HG03378 (cell line): ENCODE measurements around the gene CABLES1.
A peak's percentile ranks its signal among the peaks of the same experiment; 100 is the strongest.

Experiments
- ATAC-seq: cut with Tn5 transposase; IDR thresholded peaks from one replicate; pipeline ENCODE4 v1.9.1; 2021; ENCODE audit warnings: mild to moderate bottlenecking, moderate library complexity; ENCODE audit not compliant: unreplicated experiment

The CABLES1 gene

GRCh38 chr18:23211146-23211545 lies 75.9 kb downstream of the CABLES1 start:
- no peak for ATAC-seq

DNA sequence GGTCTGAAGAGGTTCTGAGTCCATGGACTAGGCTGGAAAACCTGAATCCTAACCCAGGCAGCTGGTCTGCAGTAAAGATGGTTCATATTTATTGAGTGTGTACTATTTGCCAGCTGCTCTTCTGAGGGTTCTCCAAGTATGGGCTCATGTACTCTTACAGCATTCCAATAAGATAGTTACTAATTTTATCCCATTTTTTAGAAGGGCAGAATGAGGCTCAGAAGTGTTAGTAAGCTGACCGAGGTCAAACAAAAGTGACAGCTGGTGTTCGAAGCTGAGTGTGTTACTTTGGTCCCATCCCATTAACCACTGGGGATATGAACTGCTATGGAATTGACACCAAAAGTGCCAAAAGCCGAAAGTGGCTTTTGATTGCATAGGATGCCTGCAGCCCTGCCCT lies 76.9 kb downstream of the CABLES1 start:
- no peak for ATAC-seq

GRCh38 chr18:23213200-23213599 lies 77.9 kb downstream of the CABLES1 start:
- ATAC-seq = no peak

DNA sequence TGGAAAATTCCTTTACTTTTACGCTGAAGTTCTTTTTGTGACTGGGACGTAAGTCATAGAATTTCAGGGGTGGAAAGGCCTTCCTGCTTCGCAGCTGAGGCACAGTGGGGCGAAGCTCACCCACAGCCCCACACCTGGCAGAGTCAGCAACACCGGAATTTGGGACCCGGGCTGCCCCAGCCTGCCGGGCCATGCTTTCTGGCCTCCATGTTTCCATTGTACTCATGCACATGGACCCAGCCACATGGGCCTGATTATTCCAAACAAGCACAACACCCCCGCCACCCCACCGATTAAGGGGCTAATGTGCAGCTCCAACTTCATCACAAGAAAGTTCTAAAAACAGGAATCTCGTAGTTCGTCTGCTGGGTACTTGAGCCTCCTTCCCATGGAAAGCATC lies 82.5 kb downstream of the CABLES1 start:
- no peak for ATAC-seq

GRCh38 chr18:23220355-23220754 lies 85.1 kb downstream of the CABLES1 start:
- ATAC-seq = no peak

DNA sequence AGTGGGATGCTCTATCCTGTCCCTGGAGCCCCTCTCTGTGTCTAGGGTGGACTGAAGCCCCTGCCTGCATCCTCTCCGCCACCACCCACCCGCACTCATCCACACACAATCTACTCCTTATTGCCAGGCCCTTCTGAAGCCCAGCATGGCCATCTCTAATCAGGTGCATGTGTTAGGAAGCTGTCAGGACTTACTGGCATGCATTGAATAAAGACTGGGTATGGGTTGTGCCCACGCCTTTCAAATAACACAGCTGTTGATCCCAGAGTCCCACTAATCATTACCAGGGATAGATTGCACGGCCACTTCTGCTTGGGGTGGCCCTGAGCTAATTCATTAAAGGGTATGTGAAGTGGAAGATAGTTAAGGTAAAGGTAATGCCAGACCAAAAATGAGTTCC lies 88.4 kb downstream of the CABLES1 start:
- no peak for ATAC-seq

GRCh38 chr18:23225503-23225902 lies 90.2 kb downstream of the CABLES1 start:
- no peak for ATAC-seq

- ATAC-seq = no peak
Measured at GRCh38 chr18:23226391-23226790, 91.1 kb downstream of the CABLES1 start.

DNA sequence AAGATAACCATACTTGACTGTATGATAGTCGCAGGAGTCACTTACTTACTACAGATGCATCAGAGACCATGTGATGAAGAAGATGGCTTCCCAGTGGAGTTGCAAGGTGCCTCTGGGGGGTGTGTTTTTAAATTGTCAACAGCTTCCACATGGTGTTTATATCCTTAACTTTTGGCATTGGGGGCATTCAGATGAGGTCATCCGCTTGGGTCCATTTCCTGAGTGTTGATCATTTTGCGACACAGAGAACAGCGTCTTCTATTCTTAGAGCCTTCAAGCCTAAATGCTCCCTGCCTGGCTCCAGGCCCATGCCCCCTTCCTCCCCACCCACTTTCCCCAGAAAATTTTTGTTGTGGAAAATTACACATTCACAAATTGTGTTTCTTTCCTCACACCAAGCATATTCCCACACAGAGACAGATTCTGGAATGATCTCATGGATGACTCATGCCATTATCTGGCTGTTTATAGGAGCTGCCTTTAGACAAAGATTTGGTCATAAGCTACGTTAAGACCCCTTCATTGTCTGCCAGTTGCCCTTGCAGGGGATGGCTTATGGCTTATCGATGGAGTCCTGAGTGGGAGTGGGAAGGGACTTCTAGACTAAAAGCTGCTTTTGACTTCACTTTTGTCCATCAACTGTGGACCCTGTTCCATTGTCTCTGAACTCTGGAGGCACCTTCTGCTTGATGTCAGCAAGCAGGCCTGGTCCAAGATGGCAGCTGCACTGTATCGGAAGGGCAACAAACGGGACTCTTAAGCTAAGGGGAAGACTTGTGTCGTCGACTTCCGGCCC lies 91.8 kb downstream of the CABLES1 start:
- no peak for ATAC-seq

DNA sequence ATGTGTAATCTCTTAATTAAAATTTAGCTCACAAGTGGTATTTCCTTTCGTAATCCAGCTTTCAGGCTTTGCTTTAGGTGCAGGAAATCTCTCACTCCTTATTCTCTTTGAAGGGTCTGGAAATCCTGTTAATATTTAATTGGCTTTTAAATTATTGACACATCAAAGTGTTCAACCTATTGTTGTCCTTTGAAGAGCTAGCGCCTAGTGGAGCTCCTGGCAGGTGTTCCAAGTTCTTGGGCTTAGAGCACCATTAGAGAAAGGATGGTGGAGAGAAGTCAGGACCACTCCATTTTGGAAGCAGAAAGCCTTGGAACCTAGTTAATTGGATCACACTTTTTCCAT lies 92.4 kb downstream of the CABLES1 start:
- no peak for ATAC-seq

DNA sequence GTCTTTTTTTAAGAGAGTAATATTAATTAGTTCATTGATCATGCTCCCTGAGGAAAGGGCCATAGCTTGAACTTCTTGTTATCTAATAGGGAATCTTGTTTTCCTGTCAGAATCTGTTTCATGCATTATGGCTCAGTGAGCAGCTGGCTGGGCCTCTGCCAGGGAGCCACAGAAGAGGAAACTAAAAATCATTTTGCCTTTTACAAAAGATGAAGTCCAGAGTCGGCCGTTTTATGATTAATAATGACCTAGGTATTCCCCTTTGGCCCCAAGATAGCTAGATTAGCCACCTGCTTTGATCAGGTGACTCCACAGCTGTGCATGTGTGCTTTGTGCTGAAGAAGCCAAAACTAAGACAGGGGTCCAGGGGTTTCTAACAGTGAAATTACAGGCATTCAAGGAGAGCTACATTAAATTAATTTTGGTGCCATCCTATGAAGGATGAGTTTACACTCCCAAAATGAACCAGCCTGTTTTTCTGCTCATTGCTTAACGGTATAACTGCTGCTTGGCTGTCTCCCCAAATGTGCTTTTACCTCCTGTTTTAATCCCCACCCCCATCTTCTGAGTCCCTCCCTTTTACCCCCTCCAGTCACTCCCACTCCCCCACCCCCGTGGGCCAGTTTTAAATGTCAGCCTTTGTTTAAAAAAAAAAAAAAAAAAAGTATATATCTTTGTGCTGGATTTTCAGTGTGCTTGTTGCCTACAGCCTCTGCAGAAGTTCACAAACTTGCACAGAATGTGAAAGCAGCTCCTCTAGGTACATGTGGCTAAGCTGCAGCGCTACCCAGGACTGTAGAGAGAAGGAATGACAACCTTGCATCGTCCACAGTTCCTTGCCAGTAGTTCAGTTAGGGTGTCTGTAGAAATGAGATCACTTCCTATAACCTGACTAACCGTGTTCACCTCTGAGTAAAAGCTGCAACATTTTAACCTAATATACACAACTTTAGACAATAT lies 93.1 kb downstream of the CABLES1 start:
- peak; percentile 32 for ATAC-seq

DNA sequence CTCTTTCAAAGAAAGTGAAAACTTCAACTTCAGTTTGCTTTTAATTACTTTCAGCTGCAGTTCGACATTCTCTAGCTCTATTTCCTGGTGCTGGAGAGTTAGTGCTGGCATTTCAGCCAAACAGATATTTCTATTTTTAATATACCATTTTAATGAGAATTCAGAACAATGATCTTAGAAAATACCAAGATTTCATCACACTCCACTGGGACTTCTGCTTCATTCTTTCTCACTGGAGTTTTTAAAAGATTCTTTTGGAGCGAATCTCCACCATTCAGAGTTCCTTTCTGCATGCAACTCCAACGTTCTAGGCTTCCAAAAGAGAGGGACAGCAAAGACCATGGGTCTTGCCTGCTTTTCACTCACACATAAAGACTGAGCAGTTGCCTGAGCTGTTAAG lies 94.2 kb downstream of the CABLES1 start:
- no peak for ATAC-seq

- no peak for ATAC-seq
Measured at GRCh38 chr18:23230686-23231085, 95.4 kb downstream of the CABLES1 start.

DNA sequence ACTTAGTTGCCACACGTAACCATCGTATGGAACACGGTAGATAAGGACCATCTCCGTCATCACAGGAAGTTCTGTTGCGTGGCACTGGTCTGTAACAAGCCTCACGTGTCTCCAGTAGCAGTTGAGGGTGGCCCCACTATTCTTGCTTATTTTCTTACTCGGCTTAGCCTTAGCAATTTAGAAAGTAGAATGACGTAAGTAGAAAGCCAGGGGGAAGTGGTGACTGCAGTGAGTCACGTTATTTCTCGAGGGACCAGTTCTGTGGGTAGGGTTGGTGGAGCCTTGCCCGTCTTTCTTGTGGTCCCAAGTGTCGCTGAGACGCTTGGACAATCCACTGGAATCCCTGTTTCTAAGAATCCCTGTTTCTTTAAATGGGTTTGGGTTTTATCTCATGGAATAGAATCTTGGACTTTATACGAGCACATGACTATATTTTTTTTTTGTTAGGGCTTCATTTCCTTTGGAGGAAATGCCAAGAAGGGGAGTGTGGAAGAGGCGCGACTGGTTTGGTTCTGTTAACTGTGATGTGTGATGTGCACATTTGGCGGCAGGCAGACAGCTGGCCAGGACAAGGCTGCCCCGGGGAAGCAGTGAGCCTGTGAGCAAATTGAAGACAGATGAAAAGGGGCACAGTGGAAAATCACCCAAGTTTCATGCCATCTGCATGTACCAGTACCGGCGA lies 96.2 kb downstream of the CABLES1 start:
- peak; percentile 89 for ATAC-seq

- ATAC-seq = no peak
Measured at GRCh38 chr18:23232331-23232730, 97.0 kb downstream of the CABLES1 start.

DNA sequence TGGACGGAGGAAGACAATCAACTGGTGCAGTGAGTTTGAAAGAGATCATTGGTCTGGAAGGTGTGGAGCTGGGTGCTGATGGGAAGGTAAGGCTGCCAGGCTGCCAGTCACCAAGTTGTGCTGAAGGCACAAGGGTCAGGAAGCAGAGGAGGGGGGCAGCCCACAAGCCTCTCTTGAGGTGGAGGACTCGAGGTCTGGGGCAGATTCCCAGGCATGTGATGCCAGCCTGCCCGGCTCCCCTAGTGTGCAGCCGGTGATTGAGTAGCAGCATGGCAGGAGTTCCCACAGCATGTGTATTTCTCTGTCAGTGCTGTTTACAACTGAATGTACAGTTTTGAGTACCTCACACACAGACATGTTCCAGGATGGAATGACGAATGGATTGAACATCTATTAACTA lies 99.3 kb downstream of the CABLES1 start:
- ATAC-seq = no peak

DNA sequence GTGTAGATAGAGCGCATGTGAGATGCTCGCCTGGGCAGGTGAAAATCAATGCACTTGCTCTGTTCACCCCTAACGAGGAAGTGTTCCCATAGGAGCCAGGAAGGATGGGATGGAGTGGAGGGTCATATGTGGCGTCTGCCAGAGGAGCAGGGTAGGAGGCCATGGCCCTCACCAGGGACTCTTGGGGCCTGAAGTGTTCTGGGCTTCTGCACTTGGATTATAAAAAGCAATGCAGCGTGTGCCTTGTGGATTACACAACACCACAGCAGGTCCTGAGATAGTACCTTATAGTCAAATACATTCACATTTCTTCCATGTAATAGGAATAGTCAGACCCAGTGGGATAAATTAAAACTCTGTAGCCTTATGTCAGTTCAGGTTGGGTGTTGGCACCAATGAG lies 100.1 kb downstream of the CABLES1 start:
- no peak for ATAC-seq

- ATAC-seq = no peak
Measured at GRCh38 chr18:23235860-23236259, 100.6 kb downstream of the CABLES1 start.

DNA sequence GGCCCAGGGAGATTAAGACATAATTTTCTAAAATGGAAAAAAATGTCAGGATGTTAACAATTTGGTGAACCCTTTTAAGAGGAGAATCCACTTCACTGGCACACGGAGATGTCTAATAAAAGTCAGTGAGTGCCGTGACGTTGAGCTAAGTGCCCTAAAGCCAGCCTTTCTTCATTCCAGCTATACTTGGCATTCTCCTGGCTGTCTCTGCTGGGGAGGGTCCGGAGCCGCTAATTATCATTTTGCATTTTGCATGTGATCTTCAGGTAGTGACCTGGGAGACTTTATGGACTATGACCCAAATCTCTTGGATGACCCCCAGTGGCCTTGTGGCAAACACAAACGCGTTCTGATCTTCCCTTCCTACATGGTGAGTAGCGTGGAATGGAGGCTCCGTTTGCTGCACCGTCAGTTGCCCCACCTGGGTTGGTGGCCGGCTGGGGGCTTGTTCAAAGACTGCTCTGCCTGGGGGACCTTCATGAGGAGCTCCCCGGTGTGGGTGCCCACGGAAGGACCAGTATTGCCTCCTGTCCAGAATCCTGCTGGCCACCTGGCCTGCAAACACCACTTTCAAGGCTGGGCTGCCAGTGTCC lies 101.7 kb downstream of the CABLES1 start:
- ATAC-seq = no peak

DNA sequence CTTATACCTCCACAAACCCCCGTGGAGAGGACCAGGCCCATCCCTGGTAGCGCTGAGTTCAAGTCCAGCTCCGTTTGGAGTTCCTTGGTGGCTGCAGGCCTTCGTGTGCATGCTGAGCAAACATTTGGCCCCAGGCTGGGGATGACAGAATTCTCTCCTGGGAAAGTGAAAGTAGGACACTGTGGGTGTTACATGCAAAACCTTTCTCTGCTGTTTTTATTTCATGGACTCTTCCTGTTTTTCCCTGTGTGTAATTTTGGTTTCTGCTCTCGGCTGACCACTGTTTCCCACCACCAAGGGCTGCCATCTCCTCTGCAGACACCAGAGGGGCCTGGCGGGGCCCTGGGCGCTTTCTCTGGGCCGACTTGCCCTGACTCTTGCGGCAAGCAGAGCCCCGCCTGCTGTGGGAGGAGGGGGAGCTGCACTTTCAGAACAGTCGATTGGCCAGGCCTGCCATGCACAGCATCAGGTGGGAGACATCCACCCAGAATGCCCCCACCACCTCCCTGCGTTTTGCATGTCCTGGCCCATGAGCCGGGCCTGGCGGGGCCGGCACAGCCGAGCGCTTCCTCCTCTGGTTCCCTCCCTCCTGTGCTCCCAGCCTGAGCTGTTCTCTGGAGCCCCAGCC lies 102.4 kb downstream of the CABLES1 start:
- ATAC-seq = peak; percentile 46

- ATAC-seq = no peak
Measured at GRCh38 chr18:23238152-23238531, 102.9 kb downstream of the CABLES1 start.
